Activated CD8-positive, alpha-beta T cell treated with anti-CD3 and anti-CD28 coated beads, Interleukin-2, amount 10 ng/mL, durations not matched to agents 7 days and 5 days (primary cell): ENCODE data around the gene JAKMIP2. TPM values are rescaled to one million over a fixed set of nuclear protein-coding genes. Genes with fewer than 3 reads are reported as not detected.
"Not testable (repeated sequence)": the region's sequence is repeated elsewhere in the genome, so short reads cannot be mapped to it uniquely, and the experiment has no call there.

Experiments
- ATAC-seq: fragments of 150-1000 bp; cut with Tn5 transposase; one replicate; pipeline ENCODE4 v1.10.0; 2021; ENCODE audit warnings: moderate library complexity
- CTCF ChIA-PET: fragments of 350-600 bp; sonication (Branson Sonifier 250); formaldehyde crosslinking; loops from one replicate; lab custom pipeline; 2021; ENCODE audit warnings: antibody characterized with exemption; lab: Charles Lee
- POLR2A ChIA-PET: fragments of 350-600 bp; sonication (Branson Sonifier 250); formaldehyde crosslinking; loops from one replicate; lab custom pipeline; 2021; ENCODE audit warnings: antibody characterized with exemption; lab: Charles Lee
- DNase-seq: peaks from one replicate; pipeline ENCODE4 v3.0.0-alpha.2; 2020
- H3K27ac Mint-ChIP-seq: one replicate; pipeline ENCODE4 v1.8.0; 2021; ENCODE audit warnings: mild to moderate bottlenecking, mixed read lengths
- H3K27me3 Mint-ChIP-seq: one replicate; pipeline ENCODE4 v1.8.0; 2021; ENCODE audit warnings: low read depth, mixed read lengths
- H3K36me3 Mint-ChIP-seq: one replicate; pipeline ENCODE4 v1.8.0; 2021; ENCODE audit warnings: low read depth, mixed read lengths
- H3K4me1 Mint-ChIP-seq: one replicate; pipeline ENCODE4 v1.8.0; 2021; ENCODE audit warnings: low read depth, mixed read lengths
- H3K4me3 Mint-ChIP-seq: one replicate; pipeline ENCODE4 v1.8.0; 2021; ENCODE audit warnings: mild to moderate bottlenecking, mixed read lengths
- H3K9me3 Mint-ChIP-seq: one replicate; pipeline ENCODE4 v1.8.0; 2022; ENCODE audit warnings: mixed read lengths; ENCODE audit not compliant: insufficient read depth
- total RNA-seq, 2 experiments: library from RNA; stranded (reverse); gene quantifications; one replicate each; pipeline ENCODE4 v1.2.3, GENCODE V29; 2021

The JAKMIP2 gene
- total RNA-seq, 2 experiments from 2014 or later, result 8.2 to 8.9 TPM

GRCh38 chr5:147557876-147558745 lies 224.4 kb downstream of the JAKMIP2 start:
- DNase-seq (no peak), ATAC-seq (no peak)
- Mint-ChIP-seq H3K9me3 (no peaks in the 10 kb centered on the region), H3K27me3 (no peaks in the 10 kb centered on the region), H3K27ac (no peak overlapping the region), H3K4me3 (no peak overlapping the region), H3K36me3 (no peaks in the 10 kb centered on the region), H3K4me1 (no peaks in the 10 kb centered on the region)
- CTCF ChIA-PET, result no interaction called here
- POLR2A ChIA-PET, result no interaction called here

DNA sequence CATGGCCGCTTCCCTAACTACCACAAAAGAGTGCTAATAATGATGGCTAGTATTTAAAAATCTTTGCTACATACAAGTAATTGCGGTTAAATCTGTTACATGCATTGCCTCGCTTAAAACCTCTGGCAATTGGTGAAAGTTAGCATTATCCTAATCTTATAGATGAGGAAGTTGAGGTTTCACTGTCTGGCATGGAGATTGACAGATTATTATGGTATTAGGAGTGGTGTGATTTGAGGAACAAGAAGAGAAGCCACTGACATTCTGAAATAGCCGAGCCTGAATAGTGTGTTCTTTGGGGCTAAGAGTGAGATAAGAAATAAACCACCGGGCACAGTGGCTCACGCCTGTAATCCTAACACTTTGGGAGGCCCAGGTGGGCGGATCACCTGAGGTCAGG lies 227.4 kb downstream of the JAKMIP2 start:
- Mint-ChIP-seq H3K27ac (no peak overlapping the region), H3K36me3 (no peaks in the 10 kb centered on the region), H3K9me3 (no peaks in the 10 kb centered on the region), H3K27me3 (no peaks in the 10 kb centered on the region), H3K4me1 (no peaks in the 10 kb centered on the region), H3K4me3 (no peak overlapping the region)
- ATAC-seq (no peak), DNase-seq (no peak)
- CTCF ChIA-PET, result no interaction called here
- POLR2A ChIA-PET, result interaction anchor here (0.7 kb wide), 1 partner anchor 14 kb away, joined by 3 read pairs; no protein-coding TSS in a partner anchor

GRCh38 chr5:147554261-147554817 lies 228.2 kb downstream of the JAKMIP2 start:
- Mint-ChIP-seq H3K27me3 (no peaks in the 10 kb centered on the region), H3K4me1 (no peaks in the 10 kb centered on the region), H3K36me3 (no peaks in the 10 kb centered on the region), H3K4me3 (no peak overlapping the region), H3K9me3 (no peaks in the 10 kb centered on the region), H3K27ac (no peak overlapping the region)
- ChIA-PET CTCF (no interaction called here), POLR2A (interaction anchor here (0.7 kb wide), 1 partner anchor 13 kb away, joined by 3 read pairs; no protein-coding TSS in a partner anchor)
- no peak for DNase-seq
- ATAC-seq, result no peak

GRCh38 chr5:147553817-147554216 lies 228.7 kb downstream of the JAKMIP2 start:
- not testable (repeated sequence) for H3K4me1 Mint-ChIP-seq, DNase-seq, H3K27ac Mint-ChIP-seq

DNA sequence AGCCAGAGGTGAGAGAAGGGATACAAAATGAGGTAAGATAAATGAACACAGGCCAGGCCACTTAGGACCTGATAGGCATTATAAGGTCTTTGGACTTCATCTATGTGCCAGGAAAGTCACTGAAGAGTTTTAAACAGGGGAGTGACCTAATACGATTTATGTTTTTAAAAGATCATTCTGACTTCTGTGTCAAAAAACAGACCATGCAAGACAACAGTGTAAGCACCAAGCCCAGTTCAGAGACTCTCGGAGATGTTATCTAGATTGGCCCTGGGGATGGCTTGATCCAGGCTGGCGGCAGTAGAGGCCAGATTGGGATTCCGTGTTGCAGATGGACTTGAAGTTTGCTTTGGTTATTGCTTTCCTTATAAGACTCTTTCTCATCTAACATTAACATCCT lies 229.6 kb downstream of the JAKMIP2 start:
- no peaks in the 10 kb centered on the region for H3K36me3 Mint-ChIP-seq
- ChIA-PET CTCF (no interaction called here), POLR2A (no interaction called here)
- H3K9me3 Mint-ChIP-seq, result no peaks in the 10 kb centered on the region
- ATAC-seq (no peak), DNase-seq (no peak)
- no peaks in the 10 kb centered on the region for H3K27me3 Mint-ChIP-seq
- H3K4me1 Mint-ChIP-seq, result no peaks in the 10 kb centered on the region
- no peak overlapping the region for H3K4me3 Mint-ChIP-seq
- no peak overlapping the region for H3K27ac Mint-ChIP-seq

More at GRCh38 chr5:147553817-147554216, 228.7 kb downstream of the JAKMIP2 start:
- H3K9me3 Mint-ChIP-seq, H3K36me3 Mint-ChIP-seq, ATAC-seq, POLR2A ChIA-PET, CTCF ChIA-PET, H3K27me3 Mint-ChIP-seq, H3K4me3 Mint-ChIP-seq: not testable (repeated sequence)

- CTCF ChIA-PET, result no interaction called here
- H3K4me1 Mint-ChIP-seq, result no peaks in the 10 kb centered on the region
- ATAC-seq, result no peak
- no peak overlapping the region for H3K4me3 Mint-ChIP-seq
- no peak overlapping the region for H3K27ac Mint-ChIP-seq
- DNase-seq, result no peak
- H3K27me3 Mint-ChIP-seq, result no peaks in the 10 kb centered on the region
- H3K36me3 Mint-ChIP-seq, result no peaks in the 10 kb centered on the region
- no peaks in the 10 kb centered on the region for H3K9me3 Mint-ChIP-seq
- POLR2A ChIA-PET, result no interaction called here
Measured at GRCh38 chr5:147551677-147552076, 230.9 kb downstream of the JAKMIP2 start.

GRCh38 chr5:147547730-147548129 lies 234.8 kb downstream of the JAKMIP2 start:
- Mint-ChIP-seq H3K27me3 (no peaks in the 10 kb centered on the region), H3K4me3 (no peak overlapping the region), H3K9me3 (no peaks in the 10 kb centered on the region), H3K4me1 (no peaks in the 10 kb centered on the region), H3K36me3 (no peaks in the 10 kb centered on the region), H3K27ac (no peak overlapping the region)
- ChIA-PET POLR2A (no interaction called here), CTCF (no interaction called here)
- DNase-seq (no peak), ATAC-seq (no peak)

GRCh38 chr5:147544556-147544955 lies 238.0 kb downstream of the JAKMIP2 start:
- POLR2A ChIA-PET, result no interaction called here
- no peaks in the 10 kb centered on the region for H3K36me3 Mint-ChIP-seq
- no peaks in the 10 kb centered on the region for H3K27me3 Mint-ChIP-seq
- no peaks in the 10 kb centered on the region for H3K9me3 Mint-ChIP-seq
- CTCF ChIA-PET, result no interaction called here
- no peaks in the 10 kb centered on the region for H3K4me1 Mint-ChIP-seq
- no peak for ATAC-seq
- H3K4me3 Mint-ChIP-seq, result no peak overlapping the region
- no peak overlapping the region for H3K27ac Mint-ChIP-seq
- no peak for DNase-seq

- Mint-ChIP-seq H3K36me3 (no peaks in the 10 kb centered on the region), H3K4me1 (no peaks in the 10 kb centered on the region), H3K9me3 (no peaks in the 10 kb centered on the region), H3K27ac (no peak overlapping the region), H3K27me3 (no peaks in the 10 kb centered on the region), H3K4me3 (no peak overlapping the region)
- ChIA-PET POLR2A (no interaction called here), CTCF (no interaction called here)
- DNase-seq (no peak), ATAC-seq (no peak)
Measured at GRCh38 chr5:147539053-147539452, 243.5 kb downstream of the JAKMIP2 start.

- Mint-ChIP-seq H3K4me3 (no peak overlapping the region), H3K9me3 (no peaks in the 10 kb centered on the region), H3K36me3 (no peaks in the 10 kb centered on the region), H3K27me3 (no peaks in the 10 kb centered on the region), H3K4me1 (no peaks in the 10 kb centered on the region), H3K27ac (no peak overlapping the region)
- ChIA-PET POLR2A (no interaction called here), CTCF (no interaction called here)
- no peak for DNase-seq
- no peak for ATAC-seq
Measured at GRCh38 chr5:147538236-147538635, 244.3 kb downstream of the JAKMIP2 start.
